Activated CD8-positive, alpha-beta memory T cell treated with anti-CD3 and anti-CD28 coated beads for 48 hours (primary cell): ENCODE results near the gene SF3B6.
"Not testable (repeated sequence)": the region's sequence is repeated elsewhere in the genome, so short reads cannot be mapped to it uniquely, and the experiment has no call there.

Experiments used
- DNase-seq, 3 experiments: peaks; one replicate each; pipeline ENCODE4 v3.0.0-alpha.2; 2020; ENCODE audit warnings: low read depth in 2 of 3, low spot score in 2 of 3

SF3B6 gene

DNA sequence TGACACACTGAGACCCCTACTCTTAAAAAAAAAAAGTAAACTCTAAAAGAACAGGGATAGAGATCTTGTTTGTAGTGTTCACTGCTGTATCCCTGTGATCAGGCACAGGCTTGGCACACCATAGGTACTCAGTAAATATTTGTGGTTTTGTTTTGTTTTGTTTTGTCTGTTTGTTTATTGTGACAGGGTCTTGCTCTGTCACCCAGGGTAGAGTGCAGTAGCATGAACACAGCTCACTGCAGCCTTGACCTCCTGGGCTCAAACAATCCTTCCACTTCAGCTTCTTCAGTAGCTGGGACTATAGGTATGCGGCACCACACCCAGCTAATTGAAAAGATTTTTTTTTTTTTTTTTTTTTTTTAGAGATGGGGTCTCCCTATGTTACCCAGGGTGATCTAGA lies 23.2 kb downstream of the SF3B6 start:
- DNase-seq, result no peak

DNA sequence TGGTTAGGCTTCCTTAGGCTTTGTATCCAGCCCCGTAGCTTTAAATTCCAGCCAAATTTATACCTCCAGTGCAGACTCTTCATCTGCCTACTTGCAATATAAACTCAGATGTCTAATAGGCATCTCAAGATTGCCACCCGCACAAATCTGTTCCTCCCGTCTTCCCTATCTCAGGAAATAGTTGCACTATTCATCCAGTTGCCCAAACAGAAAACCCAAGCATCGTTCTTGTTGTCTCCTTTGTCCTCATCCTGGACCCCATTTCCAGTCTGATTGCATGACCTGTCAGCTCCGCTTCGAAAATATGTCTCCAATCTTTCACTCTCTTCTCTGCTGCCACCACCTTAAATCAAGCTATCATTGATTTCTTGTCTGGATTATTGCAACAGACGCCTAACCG lies 24.3 kb downstream of the SF3B6 start:
- DNase-seq, result no peak

DNA sequence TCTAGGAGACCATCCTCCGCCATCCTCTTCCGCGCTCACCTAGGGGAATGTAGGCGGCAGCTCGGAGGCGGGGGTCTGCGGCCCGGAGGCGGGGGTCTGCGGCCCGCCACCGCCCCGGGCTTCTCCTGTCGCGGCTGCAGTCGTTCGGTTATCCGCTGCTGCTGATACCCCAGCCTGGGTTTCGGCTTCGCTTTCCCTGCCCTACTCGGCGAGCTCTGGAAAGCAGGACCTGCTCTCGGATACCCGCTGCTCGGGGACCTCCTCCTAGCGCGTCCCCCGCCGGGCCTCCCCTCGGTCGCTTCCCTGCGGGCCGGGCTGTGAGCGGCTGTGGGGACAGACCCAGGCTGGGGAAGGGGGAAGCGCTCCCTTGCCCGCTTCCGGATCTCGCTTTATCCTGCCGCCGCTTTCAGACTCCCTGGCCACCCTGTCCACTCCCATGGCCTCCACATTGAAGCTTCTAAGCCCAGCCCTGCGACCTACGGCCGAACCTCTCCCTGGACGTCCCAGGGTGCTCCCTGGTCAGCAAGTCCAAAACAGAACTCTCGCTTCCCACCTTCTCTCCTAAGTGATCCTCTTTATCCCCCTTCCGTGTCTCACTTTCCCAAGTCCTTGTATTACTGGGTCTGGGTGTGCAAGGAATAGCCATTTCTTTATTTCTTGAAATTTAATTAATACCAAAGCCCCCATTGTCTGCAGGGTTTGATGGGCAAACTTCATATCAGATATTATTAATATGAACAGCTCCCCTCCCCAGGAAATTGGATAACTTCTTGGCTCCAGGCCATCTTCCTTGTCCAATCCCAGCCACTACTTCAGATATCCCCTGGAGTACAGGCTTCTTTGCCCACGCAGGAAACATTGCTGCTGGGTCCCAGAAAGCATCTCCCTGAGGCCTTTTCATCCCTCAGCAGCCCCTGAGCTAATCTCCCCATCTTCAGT lies 25.8 kb downstream of the SF3B6 start:
- no peak for DNase-seq

GRCh38 chr2:24049485-24050021 lies 26.6 kb downstream of the SF3B6 start, which contains the start of gene FKBP1B:
Gene FKBP1B, plus strand, starts transcription at chr2:24049741. Its CDS starts 109 bp downstream, at chr2:24049850.
- DNase-seq, result peak; percentile 20 to 37 (median 36)

DNA sequence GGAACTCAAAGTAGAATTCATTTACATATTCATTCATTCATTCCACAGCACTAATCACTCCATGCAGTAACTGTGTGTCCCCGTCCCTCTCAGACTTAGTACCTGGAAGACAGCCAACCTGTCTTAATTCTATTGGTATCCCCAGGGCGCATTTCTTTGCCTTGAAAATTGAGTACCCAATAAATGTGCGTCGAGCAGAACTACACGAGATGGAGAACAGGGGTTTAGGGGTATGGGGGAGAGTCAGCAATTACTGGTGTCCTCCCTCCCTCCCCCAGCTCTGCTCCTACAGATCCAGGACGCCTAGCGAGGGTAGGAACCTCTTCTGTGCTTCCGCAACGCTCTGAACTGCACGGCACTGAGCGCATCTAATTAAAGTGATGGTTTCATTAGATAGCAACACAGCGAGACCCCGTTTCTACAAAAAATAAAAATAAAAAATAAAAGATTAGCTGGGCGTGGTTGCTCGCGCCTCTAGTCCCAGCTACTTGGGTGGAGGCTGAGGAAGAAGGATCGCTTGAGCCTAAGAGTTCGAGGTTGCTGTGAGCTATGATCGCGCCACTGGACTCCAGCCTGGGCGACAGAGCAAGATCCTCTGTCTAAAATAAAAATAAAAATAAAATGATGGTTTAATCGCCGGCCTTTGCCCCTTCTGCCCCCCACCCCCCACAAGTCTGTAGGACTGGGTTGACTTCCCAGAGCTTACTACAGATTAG lies 27.2 kb downstream of the SF3B6 start:
- DNase-seq, result no peak

GRCh38 chr2:24047703-24048033 lies 28.5 kb downstream of the SF3B6 start:
- DNase-seq, result no peak

- peak; percentile 77 to 84 (median 80) for DNase-seq
Measured at GRCh38 chr2:24046930-24047702, 29.0 kb downstream of the SF3B6 start, which contains the start of gene WDCP. Gene WDCP, minus strand, starts transcription at chr2:24047391. Its CDS starts 7,897 bp downstream, at chr2:24039494.

- DNase-seq, result no peak
Measured at GRCh38 chr2:24046599-24046929, 29.6 kb downstream of the SF3B6 start.

DNA sequence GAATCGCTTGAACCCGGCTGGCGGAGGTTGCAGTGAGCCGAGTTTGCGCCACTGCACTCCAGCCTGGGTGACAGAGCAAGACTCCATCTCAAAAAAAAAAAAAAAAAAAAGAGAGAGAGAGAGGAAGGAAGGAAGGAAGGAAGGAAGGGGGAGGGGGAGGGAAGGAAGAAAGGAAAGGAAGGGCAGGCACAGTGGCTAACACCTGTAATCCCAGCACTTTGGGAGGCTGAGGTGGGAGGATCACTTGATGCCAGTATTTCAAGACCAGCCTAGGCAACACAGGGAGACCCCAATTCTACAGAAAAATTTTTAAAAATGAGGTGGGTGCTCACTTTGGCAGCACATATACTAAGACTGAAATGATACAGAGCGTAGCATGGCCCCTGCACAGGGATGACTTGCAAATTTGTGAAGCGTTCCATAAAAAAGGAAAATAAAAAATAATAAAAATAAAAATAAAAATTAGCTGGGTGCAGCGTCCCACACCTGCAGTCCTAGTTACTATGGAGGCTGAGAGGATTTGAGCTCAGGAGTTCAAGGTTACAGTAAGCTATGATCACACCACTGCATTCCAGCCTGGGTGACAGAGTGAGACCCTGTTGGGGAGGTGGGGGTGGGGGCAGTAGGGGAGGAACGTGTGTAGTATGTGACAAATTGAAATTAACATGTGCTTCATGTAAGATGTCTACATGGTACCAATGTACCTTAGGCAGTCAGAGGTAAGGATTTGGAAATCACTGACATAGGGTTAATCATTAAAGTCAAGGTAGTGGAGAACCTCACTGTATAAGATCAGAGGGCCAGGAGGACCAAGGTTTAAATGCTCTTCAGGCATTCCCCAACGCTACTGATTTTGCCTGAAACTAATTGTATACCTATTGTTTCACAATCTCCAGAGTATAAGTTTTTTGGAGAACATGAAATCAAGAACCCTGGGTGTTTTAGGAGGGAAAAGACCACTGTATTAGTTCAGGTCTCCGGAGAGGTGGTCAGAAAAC lies 30.3 kb downstream of the SF3B6 start:
- DNase-seq, result no peak

DNA sequence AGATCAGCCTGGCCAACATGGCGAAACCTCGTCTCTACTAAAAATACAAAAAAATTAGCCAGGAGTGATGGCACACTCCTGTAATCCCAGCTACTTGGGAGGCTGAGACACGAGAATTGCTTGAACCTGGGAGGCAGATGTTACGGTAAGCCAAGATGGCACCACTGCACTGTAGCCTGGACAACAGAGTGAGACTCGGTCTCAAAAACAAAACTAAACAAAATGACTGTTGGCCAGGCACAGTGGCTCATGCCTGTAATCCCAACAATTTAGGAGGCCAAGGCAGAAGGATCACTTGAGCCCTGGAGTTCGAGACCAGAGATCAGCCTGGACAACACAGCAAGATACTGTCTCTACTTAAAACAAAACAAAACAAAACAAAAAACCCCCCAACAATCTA lies 33.0 kb downstream of the SF3B6 start:
- not testable (repeated sequence) for DNase-seq

GRCh38 chr2:24040511-24040910 lies 35.6 kb downstream of the SF3B6 start:
- DNase-seq, result no peak

- DNase-seq, result no peak
Measured at GRCh38 chr2:24038786-24039499, 37.2 kb downstream of the SF3B6 start.

GRCh38 chr2:24026233-24026632 lies 49.9 kb downstream of the SF3B6 start:
- no peak for DNase-seq

DNA sequence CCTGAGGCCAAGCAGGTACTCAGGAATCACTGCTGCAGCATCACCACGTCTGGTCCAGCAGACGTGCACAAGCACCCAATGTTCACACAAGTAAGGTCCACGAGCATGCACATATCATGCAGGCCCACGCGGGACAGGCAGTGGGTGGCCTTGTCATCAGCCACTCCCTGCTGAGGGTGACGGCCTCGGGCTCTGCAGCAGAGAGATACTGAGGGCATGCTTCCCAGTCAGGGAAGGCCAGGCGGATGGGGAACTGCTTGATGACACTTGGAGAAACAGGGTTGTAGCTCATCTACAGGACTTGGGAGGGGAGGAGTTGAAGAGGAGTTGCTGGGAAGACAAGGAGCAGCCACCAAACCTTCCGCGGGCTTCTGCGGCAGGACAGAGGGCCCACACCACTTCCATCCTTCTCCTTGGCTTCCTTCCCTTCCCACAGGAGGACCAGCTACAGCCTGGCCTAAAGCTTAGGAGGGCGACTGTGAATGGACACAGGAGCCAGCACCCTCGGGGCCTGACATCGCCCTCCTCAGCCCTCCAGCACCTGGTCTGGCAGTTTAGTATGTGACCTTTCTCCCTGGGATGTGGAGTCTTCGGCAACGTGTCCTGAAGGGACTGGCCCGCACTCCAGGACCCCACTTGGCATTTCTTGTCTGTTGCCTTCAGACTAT lies 51.0 kb downstream of the SF3B6 start:
- DNase-seq, result no peak

DNA sequence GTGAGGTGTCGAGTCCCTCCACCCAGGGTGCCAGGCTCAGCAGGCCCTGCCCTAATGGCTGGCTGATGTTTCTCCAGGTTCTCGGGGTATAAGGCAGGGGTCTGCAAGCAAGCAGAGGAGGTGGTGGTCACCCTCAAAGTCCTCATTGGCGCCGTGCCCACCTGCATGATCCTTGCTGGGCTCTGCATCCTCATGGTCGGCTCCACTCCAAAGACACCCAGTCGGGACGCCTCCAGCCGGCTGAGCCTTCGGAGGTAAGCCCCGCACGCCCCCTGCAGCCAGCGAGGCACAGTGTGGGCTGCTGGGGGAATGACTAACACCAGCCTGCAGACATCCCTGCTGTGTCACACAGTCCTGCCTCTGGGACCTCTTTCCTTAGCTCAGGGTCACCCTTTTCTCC lies 52.1 kb downstream of the SF3B6 start:
- no peak for DNase-seq

DNA sequence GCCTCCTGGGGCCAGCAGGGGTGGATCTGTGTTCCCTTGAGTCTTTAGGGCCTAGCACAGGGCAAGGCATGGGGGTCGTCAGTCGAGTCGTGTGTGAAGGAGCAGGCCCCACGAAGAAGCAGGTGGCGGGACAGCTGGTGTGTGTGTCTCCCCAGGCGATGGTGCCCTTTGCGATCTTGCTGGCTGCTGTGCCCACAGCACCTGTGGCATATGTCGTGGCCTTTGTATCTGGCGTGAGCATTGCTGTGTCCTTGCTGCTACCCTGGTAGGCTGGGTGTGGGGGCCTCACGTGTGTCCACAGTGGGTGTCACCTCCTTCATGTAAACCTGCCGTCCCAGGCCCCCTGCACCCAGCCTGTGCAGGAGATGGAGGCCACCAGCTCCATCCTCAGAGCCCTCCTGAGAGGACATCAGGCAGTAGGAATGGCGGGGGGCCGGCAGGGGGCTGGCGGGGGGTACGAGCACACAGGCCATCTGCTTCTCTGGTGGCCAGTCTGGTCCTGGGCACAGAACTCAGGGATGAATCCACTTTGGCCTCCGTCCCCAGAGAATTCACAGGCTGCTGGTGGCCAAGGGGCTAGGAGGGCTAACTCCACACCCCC lies 53.1 kb downstream of the SF3B6 start:
- DNase-seq, result no peak

GRCh38 chr2:24022324-24022974 lies 53.7 kb downstream of the SF3B6 start:
- no peak for DNase-seq
